WTC11 (cell line): ENCODE measurements around the gene LTBP1. TPM values are rescaled to one million over a fixed set of nuclear protein-coding genes. Genes with fewer than 3 reads are reported as not detected.

Experiments
- ATAC-seq: fragments of 200-7000 bp; cut with Tn5 transposase; 2 replicates; pipeline ENCODE4 v1.10.0; 2021; ENCODE audit warnings: mild to moderate bottlenecking, moderate library complexity
- CTCF ChIA-PET: fragments of 300-600 bp; sonication (Branson Sonifier 250); formaldehyde crosslinking; loops from one replicate; lab custom pipeline; 2021; ENCODE audit warnings: antibody characterized with exemption; lab: Charles Lee
- POLR2A ChIA-PET: fragments of 350-600 bp; sonication (Branson Sonifier 250); formaldehyde crosslinking; loops from one replicate; lab custom pipeline; 2021; ENCODE audit warnings: antibody characterized with exemption; lab: Charles Lee
- DNase-seq: peaks from one replicate; pipeline ENCODE4 v3.0.0; 2021; ENCODE audit warnings: low spot score
- H3K27ac Mint-ChIP-seq: 2 replicates; pipeline ENCODE4 v1.8.0; 2021; ENCODE audit warnings: mixed read lengths
- H3K27me3 Mint-ChIP-seq: 2 replicates; pipeline ENCODE4 v1.8.0; 2021; ENCODE audit warnings: low read depth, mild to moderate bottlenecking, moderate library complexity, mixed read lengths
- H3K36me3 Mint-ChIP-seq: 2 replicates; pipeline ENCODE4 v1.8.0; 2021; ENCODE audit warnings: mixed read lengths
- H3K4me1 Mint-ChIP-seq: 2 replicates; pipeline ENCODE4 v1.8.0; 2022; ENCODE audit warnings: mixed read lengths
- H3K4me3 Mint-ChIP-seq: 2 replicates; pipeline ENCODE4 v1.8.0; 2021; ENCODE audit warnings: mild to moderate bottlenecking, moderate library complexity, mixed read lengths
- H3K9me3 Mint-ChIP-seq: 2 replicates; pipeline ENCODE4 v1.8.0; 2021; ENCODE audit warnings: mixed read lengths
- FOXJ3 ChIP-seq: sonication (generic); formaldehyde crosslinking; IDR thresholded peaks from 2 replicates; pipeline ENCODE4 v1.9.0; 2021; ENCODE audit warnings: missing genetic modification reagents, mild to moderate bottlenecking, borderline replicate concordance
- FOXK1 ChIP-seq: sonication (generic); formaldehyde crosslinking; IDR thresholded peaks from 2 replicates; pipeline ENCODE4 v1.8.0; 2022; ENCODE audit warnings: mild to moderate bottlenecking, moderate library complexity, missing genetic modification reagents
- FOXP1 ChIP-seq: sonication (generic); formaldehyde crosslinking; IDR thresholded peaks from 2 replicates; pipeline ENCODE4 v1.8.0; 2022; ENCODE audit warnings: missing genetic modification reagents, mild to moderate bottlenecking, moderate library complexity, borderline replicate concordance
- GTF2I ChIP-seq: fragments of 250-450 bp; sonication (Bioruptor Pico); conservative IDR thresholded peaks from 2 replicates; pipeline ENCODE4 v1.4.0; 2021; ENCODE audit warnings: mild to moderate bottlenecking
- JUN ChIP-seq: sonication (generic); formaldehyde crosslinking; IDR thresholded peaks from 2 replicates; pipeline ENCODE4 v1.8.0; 2023; ENCODE audit warnings: mild to moderate bottlenecking, missing genetic modification reagents
- NFATC4 ChIP-seq: fragments of 250-450 bp; sonication (Bioruptor Pico); IDR thresholded peaks from 2 replicates; pipeline ENCODE4 v1.9.0; 2021; ENCODE audit warnings: mild to moderate bottlenecking
- NFE2L1 ChIP-seq: sonication (generic); formaldehyde crosslinking; IDR thresholded peaks from 2 replicates; pipeline ENCODE4 v1.8.1; 2023; ENCODE audit warnings: missing genetic modification reagents
- NFYB ChIP-seq: sonication (generic); formaldehyde crosslinking; conservative IDR thresholded peaks from 2 replicates; pipeline ENCODE4 v1.8.0; 2022; ENCODE audit warnings: low read depth, missing genetic modification reagents
- NR1H2 ChIP-seq: sonication (generic); formaldehyde crosslinking; IDR thresholded peaks from 2 replicates; pipeline ENCODE4 v1.9.0; 2021; ENCODE audit warnings: mild to moderate bottlenecking, moderate library complexity, missing genetic modification reagents
- NR3C1 ChIP-seq: sonication (generic); formaldehyde crosslinking; conservative IDR thresholded peaks from 2 replicates; pipeline ENCODE4 v1.8.1; 2023; ENCODE audit warnings: low read depth, mild to moderate bottlenecking, missing genetic modification reagents
- OVOL2 ChIP-seq: fragments of 250-450 bp; sonication (Bioruptor Pico); IDR thresholded peaks from 2 replicates; pipeline ENCODE4 v1.9.0; 2021; ENCODE audit warnings: mild to moderate bottlenecking, borderline replicate concordance
- SMAD4 ChIP-seq: sonication (generic); formaldehyde crosslinking; IDR thresholded peaks from 2 replicates; pipeline ENCODE4 v1.8.0; 2022; ENCODE audit warnings: mild to moderate bottlenecking, missing genetic modification reagents
- TEAD1 ChIP-seq: sonication (generic); formaldehyde crosslinking; IDR thresholded peaks from 2 replicates; pipeline ENCODE4 v1.8.0; 2022; ENCODE audit warnings: mild to moderate bottlenecking, missing genetic modification reagents
- ZNF219 ChIP-seq: sonication (generic); formaldehyde crosslinking; IDR thresholded peaks from 2 replicates; pipeline ENCODE4 v1.8.0; 2023; ENCODE audit warnings: missing genetic modification reagents, mild to moderate bottlenecking, borderline replicate concordance
- ZNF232 ChIP-seq: sonication (generic); formaldehyde crosslinking; IDR thresholded peaks from 2 replicates; pipeline ENCODE4 v1.8.0; 2022; ENCODE audit warnings: mild to moderate bottlenecking, missing genetic modification reagents
- total RNA-seq: library from RNA; stranded (reverse); gene quantifications from 3 replicates; pipeline ENCODE4 v1.2.3, GENCODE V29; 2021
- TF ChIP-seq, protein P1 (sequence below): sonication (generic); formaldehyde crosslinking; IDR thresholded peaks from 2 replicates; pipeline ENCODE4 v1.8.0; 2023; ENCODE audit warnings: mild to moderate bottlenecking, missing genetic modification reagents
- TF ChIP-seq, protein P2 (sequence below): sonication (generic); formaldehyde crosslinking; IDR thresholded peaks from 2 replicates; pipeline ENCODE4 v1.8.0; 2022; ENCODE audit warnings: mild to moderate bottlenecking, missing genetic modification reagents
- TF ChIP-seq, protein P3 (sequence below): sonication (generic); formaldehyde crosslinking; IDR thresholded peaks from 2 replicates; pipeline ENCODE4 v1.8.1; 2022; ENCODE audit warnings: mild to moderate bottlenecking, missing genetic modification reagents, moderate library complexity, borderline replicate concordance
- TF ChIP-seq, protein P4 (sequence below): sonication (generic); formaldehyde crosslinking; IDR thresholded peaks from 2 replicates; pipeline ENCODE4 v1.8.0; 2022; ENCODE audit warnings: missing genetic modification reagents
- TF ChIP-seq, protein P5 (sequence below): sonication (generic); formaldehyde crosslinking; IDR thresholded peaks from 2 replicates; pipeline ENCODE4 v1.8.1; 2023; ENCODE audit warnings: mild to moderate bottlenecking, missing genetic modification reagents
- TF ChIP-seq, protein P6 (sequence below): fragments of 250-450 bp; sonication (Bioruptor Pico); IDR thresholded peaks from 2 replicates; pipeline ENCODE4 v1.9.0; 2021; ENCODE audit warnings: moderate library complexity, mild to moderate bottlenecking, inconsistent platforms, borderline replicate concordance
- TF ChIP-seq, protein P7 (sequence below): sonication (generic); formaldehyde crosslinking; IDR thresholded peaks from 2 replicates; pipeline ENCODE4 v1.8.1; 2022; ENCODE audit warnings: missing genetic modification reagents, borderline replicate concordance

Gene LTBP1
- total RNA-seq, 1 experiment from 2014 or later, result 33.6 TPM

DNA sequence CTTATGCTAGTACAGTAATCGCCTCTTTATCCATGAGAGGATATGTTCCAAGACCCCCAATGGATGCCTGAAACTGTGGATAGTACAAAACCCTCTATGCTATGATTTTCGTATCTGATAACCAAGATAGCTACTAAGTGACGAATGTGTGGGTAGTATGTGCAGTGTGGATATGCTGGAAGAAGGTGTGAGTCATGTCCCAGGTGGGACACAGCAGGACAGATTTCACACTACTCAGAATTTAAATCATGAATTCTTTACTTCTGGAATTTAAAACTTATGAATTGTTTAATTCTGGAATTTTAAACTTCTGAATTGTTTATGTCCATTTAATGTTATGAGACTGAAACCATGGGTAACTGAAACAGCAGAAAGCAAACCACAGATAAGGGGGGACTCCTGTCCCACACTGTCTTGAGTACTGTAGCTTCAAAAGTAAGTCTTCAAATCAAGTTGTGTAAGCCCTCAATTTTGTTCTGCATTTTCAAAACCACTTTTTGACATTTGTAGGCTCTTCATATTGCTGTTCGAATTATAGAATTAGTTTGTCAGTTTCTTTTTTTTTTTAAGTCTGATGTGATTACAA lies 116.0 kb downstream of the LTBP1 start:
- no peak overlapping the region for H3K4me3 Mint-ChIP-seq
- H3K4me1 Mint-ChIP-seq, result peaks cover 21% of the 10 kb centered on the region
- ChIA-PET CTCF (no interaction called here), POLR2A (no interaction called here)
- no peak for ATAC-seq
- TF ChIP-seq NFE2L1 (CRISPR knock-in tag), result no peak
- TF ChIP-seq, protein P1, sequence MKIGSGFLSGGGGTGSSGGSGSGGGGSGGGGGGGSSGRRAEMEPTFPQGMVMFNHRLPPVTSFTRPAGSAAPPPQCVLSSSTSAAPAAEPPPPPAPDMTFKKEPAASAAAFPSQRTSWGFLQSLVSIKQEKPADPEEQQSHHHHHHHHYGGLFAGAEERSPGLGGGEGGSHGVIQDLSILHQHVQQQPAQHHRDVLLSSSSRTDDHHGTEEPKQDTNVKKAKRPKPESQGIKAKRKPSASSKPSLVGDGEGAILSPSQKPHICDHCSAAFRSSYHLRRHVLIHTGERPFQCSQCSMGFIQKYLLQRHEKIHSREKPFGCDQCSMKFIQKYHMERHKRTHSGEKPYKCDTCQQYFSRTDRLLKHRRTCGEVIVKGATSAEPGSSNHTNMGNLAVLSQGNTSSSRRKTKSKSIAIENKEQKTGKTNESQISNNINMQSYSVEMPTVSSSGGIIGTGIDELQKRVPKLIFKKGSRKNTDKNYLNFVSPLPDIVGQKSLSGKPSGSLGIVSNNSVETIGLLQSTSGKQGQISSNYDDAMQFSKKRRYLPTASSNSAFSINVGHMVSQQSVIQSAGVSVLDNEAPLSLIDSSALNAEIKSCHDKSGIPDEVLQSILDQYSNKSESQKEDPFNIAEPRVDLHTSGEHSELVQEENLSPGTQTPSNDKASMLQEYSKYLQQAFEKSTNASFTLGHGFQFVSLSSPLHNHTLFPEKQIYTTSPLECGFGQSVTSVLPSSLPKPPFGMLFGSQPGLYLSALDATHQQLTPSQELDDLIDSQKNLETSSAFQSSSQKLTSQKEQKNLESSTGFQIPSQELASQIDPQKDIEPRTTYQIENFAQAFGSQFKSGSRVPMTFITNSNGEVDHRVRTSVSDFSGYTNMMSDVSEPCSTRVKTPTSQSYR (CRISPR knock-in tag), result no peak
- TF ChIP-seq, protein P2, sequence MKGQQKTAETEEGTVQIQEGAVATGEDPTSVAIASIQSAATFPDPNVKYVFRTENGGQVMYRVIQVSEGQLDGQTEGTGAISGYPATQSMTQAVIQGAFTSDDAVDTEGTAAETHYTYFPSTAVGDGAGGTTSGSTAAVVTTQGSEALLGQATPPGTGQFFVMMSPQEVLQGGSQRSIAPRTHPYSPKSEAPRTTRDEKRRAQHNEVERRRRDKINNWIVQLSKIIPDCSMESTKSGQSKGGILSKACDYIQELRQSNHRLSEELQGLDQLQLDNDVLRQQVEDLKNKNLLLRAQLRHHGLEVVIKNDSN, result no peak
- TF ChIP-seq, protein P3, sequence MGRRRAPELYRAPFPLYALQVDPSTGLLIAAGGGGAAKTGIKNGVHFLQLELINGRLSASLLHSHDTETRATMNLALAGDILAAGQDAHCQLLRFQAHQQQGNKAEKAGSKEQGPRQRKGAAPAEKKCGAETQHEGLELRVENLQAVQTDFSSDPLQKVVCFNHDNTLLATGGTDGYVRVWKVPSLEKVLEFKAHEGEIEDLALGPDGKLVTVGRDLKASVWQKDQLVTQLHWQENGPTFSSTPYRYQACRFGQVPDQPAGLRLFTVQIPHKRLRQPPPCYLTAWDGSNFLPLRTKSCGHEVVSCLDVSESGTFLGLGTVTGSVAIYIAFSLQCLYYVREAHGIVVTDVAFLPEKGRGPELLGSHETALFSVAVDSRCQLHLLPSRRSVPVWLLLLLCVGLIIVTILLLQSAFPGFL (CRISPR knock-in tag), result no peak
- peak overlapping the region; percentile 76 for H3K27ac Mint-ChIP-seq
- no peaks in the 10 kb centered on the region for H3K27me3 Mint-ChIP-seq
- H3K36me3 Mint-ChIP-seq, result no peaks in the 10 kb centered on the region
- no peak for DNase-seq
- H3K9me3 Mint-ChIP-seq, result no peaks in the 10 kb centered on the region

DNA sequence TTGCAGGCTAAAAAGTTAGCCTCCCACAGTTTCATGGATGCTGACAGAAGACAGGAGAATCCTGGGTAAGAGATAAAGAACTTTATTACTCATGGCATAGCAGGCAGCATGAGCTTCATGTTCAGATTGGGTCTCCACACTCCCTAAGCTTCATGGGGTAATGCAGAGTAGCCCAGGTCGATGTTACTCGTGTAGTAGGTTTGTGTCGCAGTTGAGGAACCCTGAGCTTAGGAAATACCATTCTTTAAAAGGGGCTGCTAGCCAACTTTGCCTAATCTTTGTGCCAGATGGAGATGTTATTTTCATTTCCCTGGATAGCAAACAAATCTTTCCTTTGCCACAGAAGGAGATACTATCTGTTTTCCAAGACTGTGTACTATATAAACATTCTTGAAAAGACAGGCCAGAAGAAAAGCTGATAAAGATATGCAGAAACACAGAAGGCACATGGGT lies 117.6 kb downstream of the LTBP1 start:
- POLR2A ChIA-PET, result no interaction called here
- TF ChIP-seq NR1H2 (CRISPR knock-in tag) (no peak), FOXP1 (no peak), FOXK1 (no peak), GTF2I (no peak), OVOL2 (no peak), ZNF232 (no peak), NFATC4 (CRISPR knock-in tag) (no peak), TEAD1 (CRISPR knock-in tag) (no peak), FOXJ3 (CRISPR knock-in tag) (no peak), ZNF219 (CRISPR knock-in tag) (no peak), JUN (no peak), SMAD4 (CRISPR knock-in tag) (no peak), NR3C1 (no peak), NFYB (CRISPR knock-in tag) (no peak)
- TF ChIP-seq, protein P4, sequence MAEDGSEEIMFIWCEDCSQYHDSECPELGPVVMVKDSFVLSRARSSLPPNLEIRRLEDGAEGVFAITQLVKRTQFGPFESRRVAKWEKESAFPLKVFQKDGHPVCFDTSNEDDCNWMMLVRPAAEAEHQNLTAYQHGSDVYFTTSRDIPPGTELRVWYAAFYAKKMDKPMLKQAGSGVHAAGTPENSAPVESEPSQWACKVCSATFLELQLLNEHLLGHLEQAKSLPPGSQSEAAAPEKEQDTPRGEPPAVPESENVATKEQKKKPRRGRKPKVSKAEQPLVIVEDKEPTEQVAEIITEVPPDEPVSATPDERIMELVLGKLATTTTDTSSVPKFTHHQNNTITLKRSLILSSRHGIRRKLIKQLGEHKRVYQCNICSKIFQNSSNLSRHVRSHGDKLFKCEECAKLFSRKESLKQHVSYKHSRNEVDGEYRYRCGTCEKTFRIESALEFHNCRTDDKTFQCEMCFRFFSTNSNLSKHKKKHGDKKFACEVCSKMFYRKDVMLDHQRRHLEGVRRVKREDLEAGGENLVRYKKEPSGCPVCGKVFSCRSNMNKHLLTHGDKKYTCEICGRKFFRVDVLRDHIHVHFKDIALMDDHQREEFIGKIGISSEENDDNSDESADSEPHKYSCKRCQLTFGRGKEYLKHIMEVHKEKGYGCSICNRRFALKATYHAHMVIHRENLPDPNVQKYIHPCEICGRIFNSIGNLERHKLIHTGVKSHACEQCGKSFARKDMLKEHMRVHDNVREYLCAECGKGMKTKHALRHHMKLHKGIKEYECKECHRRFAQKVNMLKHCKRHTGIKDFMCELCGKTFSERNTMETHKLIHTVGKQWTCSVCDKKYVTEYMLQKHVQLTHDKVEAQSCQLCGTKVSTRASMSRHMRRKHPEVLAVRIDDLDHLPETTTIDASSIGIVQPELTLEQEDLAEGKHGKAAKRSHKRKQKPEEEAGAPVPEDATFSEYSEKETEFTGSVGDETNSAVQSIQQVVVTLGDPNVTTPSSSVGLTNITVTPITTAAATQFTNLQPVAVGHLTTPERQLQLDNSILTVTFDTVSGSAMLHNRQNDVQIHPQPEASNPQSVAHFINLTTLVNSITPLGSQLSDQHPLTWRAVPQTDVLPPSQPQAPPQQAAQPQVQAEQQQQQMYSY (CRISPR knock-in tag), result no peak
- TF ChIP-seq, protein P5, sequence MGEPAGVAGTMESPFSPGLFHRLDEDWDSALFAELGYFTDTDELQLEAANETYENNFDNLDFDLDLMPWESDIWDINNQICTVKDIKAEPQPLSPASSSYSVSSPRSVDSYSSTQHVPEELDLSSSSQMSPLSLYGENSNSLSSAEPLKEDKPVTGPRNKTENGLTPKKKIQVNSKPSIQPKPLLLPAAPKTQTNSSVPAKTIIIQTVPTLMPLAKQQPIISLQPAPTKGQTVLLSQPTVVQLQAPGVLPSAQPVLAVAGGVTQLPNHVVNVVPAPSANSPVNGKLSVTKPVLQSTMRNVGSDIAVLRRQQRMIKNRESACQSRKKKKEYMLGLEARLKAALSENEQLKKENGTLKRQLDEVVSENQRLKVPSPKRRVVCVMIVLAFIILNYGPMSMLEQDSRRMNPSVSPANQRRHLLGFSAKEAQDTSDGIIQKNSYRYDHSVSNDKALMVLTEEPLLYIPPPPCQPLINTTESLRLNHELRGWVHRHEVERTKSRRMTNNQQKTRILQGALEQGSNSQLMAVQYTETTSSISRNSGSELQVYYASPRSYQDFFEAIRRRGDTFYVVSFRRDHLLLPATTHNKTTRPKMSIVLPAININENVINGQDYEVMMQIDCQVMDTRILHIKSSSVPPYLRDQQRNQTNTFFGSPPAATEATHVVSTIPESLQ, result no peak
- TF ChIP-seq, protein P6, sequence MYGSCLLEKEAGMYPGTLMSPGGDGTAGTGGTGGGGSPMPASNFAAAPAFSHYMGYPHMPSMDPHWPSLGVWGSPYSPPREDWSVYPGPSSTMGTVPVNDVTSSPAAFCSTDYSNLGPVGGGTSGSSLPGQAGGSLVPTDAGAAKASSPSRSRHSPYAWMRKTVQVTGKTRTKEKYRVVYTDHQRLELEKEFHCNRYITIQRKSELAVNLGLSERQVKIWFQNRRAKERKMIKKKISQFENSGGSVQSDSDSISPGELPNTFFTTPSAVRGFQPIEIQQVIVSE, result no peak
- TF ChIP-seq, protein P2, result no peak
- TF ChIP-seq, protein P7, sequence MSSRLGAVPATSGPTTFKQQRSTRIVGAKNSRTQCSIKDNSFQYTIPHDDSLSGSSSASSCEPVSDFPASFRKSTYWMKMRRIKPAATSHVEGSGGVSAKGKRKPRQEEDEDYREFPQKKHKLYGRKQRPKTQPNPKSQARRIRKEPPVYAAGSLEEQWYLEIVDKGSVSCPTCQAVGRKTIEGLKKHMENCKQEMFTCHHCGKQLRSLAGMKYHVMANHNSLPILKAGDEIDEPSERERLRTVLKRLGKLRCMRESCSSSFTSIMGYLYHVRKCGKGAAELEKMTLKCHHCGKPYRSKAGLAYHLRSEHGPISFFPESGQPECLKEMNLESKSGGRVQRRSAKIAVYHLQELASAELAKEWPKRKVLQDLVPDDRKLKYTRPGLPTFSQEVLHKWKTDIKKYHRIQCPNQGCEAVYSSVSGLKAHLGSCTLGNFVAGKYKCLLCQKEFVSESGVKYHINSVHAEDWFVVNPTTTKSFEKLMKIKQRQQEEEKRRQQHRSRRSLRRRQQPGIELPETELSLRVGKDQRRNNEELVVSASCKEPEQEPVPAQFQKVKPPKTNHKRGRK (CRISPR knock-in tag), result no peak
- TF ChIP-seq, all 79 proteins: peak for 0
- Mint-ChIP-seq H3K4me3 (no peak overlapping the region), H3K4me1 (peaks cover 18% of the 10 kb centered on the region), H3K9me3 (no peaks in the 10 kb centered on the region), H3K27ac (no peak overlapping the region), H3K36me3 (no peaks in the 10 kb centered on the region), H3K27me3 (no peaks in the 10 kb centered on the region)
- CTCF ChIA-PET, result no interaction called here
- DNase-seq, result no peak
- no peak for ATAC-seq
